Measurements from ENCODE around the gene ZFAND2B. TPM values are rescaled to one million over a fixed set of nuclear protein-coding genes. Genes with fewer than 3 reads are reported as not detected.

ZFAND2B gene
- total RNA-seq, 2 donors from 2014 or later: 21.7 to 83.8 TPM

GRCh38 chr2:219168526-219168925 is 38.1 kb upstream of the ZFAND2B start:
- Histone ChIP-seq H3K9me3 (no peaks in the 10 kb centered on the region), H3K36me3 (peaks cover 8% of the 10 kb centered on the region), H3K27ac (no peak overlapping the region), H3K4me3 (no peak overlapping the region), H3K4me1 (ENCODE audit: control insufficient read depth in 1 of 2, low read depth in 2 of 2) (peaks cover 0 to 11% of the 10 kb centered on the region in 2 donors), H3K27me3 (replicated peaks; ENCODE audit: insufficient read depth) (no peaks in the 10 kb centered on the region)
- TF ChIP-seq CTCF (IDR thresholded peaks at IDR 0.05): no peak
- DNase-seq (ENCODE audit: low spot score) (no peak), ATAC-seq (ENCODE audit: insufficient number of reproducible peaks, low FRiP score, low read depth) (no peak)

GRCh38 chr2:219168932-219169331 is 37.6 kb upstream of the ZFAND2B start:
- H3K27ac ChIP-seq: no peak overlapping the region
- peaks cover 0 to 11% of the 10 kb centered on the region in 2 donors for H3K4me1 ChIP-seq (ENCODE audit: control insufficient read depth in 1 of 2, low read depth in 2 of 2)
- no peaks in the 10 kb centered on the region for H3K9me3 ChIP-seq
- ATAC-seq (ENCODE audit: insufficient number of reproducible peaks, low FRiP score, low read depth) (no peak), DNase-seq (ENCODE audit: low spot score) (no peak)
- H3K4me3 ChIP-seq: no peak overlapping the region
- no peaks in the 10 kb centered on the region for H3K27me3 ChIP-seq (replicated peaks; ENCODE audit: insufficient read depth)
- peaks cover 12% of the 10 kb centered on the region for H3K36me3 ChIP-seq
- TF ChIP-seq CTCF (IDR thresholded peaks at IDR 0.05): no peak

- TF ChIP-seq CTCF (IDR thresholded peaks at IDR 0.05): no peak
- Histone ChIP-seq H3K4me1 (ENCODE audit: control insufficient read depth in 1 of 2, low read depth in 2 of 2) (peaks cover 3 to 17% of the 10 kb centered on the region in 2 donors), H3K27ac (peak within 1 kb of the TSS in 1 of 2 donors; percentile 73), H3K9me3 (no peaks in the 10 kb centered on the region), H3K36me3 (peaks cover 23% of the 10 kb centered on the region), H3K27me3 (replicated peaks; ENCODE audit: insufficient read depth) (no peaks in the 10 kb centered on the region), H3K4me3 (no peak within 1 kb of the TSS)
- DNase-seq (ENCODE audit: low spot score): no peak
- no peak for ATAC-seq (ENCODE audit: insufficient number of reproducible peaks, low FRiP score, low read depth)
These were observed 36.5 kb upstream of the ZFAND2B start, which contains the start of gene SLC23A3 for GRCh38 chr2:219169930-219170654. Gene SLC23A3, minus strand, starts transcription at chr2:219170029. Its CDS starts 45 bp downstream, at chr2:219169984.

- Histone ChIP-seq H3K36me3 (peaks cover 24% of the 10 kb centered on the region), H3K9me3 (no peaks in the 10 kb centered on the region), H3K4me3 (no peak overlapping the region), H3K27ac (peak overlapping the region; percentile 43 to 73), H3K27me3 (replicated peaks; ENCODE audit: insufficient read depth) (no peaks in the 10 kb centered on the region), H3K4me1 (ENCODE audit: control insufficient read depth in 1 of 2, low read depth in 2 of 2) (peaks cover 13 to 28% of the 10 kb centered on the region in 2 donors)
- DNase-seq (ENCODE audit: low spot score) (no peak), ATAC-seq (ENCODE audit: insufficient number of reproducible peaks, low FRiP score, low read depth) (peak; percentile 80)
- peak; percentile 76 for TF ChIP-seq CTCF (IDR thresholded peaks at IDR 0.05)
These were observed 35.3 kb upstream of the ZFAND2B start for GRCh38 chr2:219171231-219171651.

GRCh38 chr2:219172231-219173154 is 34.1 kb upstream of the ZFAND2B start:
- Histone ChIP-seq H3K4me3 (no peak overlapping the region), H3K4me1 (ENCODE audit: control insufficient read depth in 1 of 2, low read depth in 2 of 2) (peaks cover 13 to 28% of the 10 kb centered on the region in 2 donors), H3K27ac (no peak overlapping the region), H3K9me3 (no peaks in the 10 kb centered on the region), H3K36me3 (peaks cover 24% of the 10 kb centered on the region), H3K27me3 (replicated peaks; ENCODE audit: insufficient read depth) (no peaks in the 10 kb centered on the region)
- no peak for TF ChIP-seq CTCF (IDR thresholded peaks at IDR 0.05)
- no peak for ATAC-seq (ENCODE audit: insufficient number of reproducible peaks, low FRiP score, low read depth)
- DNase-seq (ENCODE audit: low spot score): no peak

All from thoracic aorta (tissue), 2 donors.